22Rv1 (cell line): ENCODE results near the gene CD44.

Source experiments
- ZFX ChIP-seq: fragments of 450-650 bp; IDR thresholded peaks from 2 replicates; pipeline ENCODE4 v1.6.1; 2017; ENCODE audit warnings: antibody characterized with exemption, borderline replicate concordance
- TF ChIP-seq, protein P1 (sequence below): fragments of 450-650 bp; IDR thresholded peaks from 2 replicates; pipeline ENCODE4 v1.5.1; 2017; ENCODE audit warnings: mild to moderate bottlenecking

DNA sequence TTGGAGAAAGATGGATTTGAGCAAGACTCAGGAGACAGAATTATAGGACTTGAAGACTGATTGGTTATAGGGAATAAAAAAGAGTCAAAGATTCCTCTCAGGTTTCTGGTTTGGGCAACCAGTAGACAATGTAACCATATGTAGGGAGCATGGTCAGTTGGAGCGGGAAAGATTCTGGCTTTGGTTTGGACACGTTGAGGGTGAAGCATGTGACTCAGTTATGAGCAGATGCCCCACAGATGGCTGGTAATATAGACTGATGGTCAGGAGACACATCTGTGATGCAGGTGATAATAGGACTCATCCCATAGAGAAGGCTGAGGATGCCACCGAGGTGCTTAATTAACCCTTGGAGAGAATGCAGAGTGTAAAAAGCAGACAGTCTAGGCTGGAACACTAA is 132.1 kb downstream of the CD44 start:
- TF ChIP-seq, protein P1, sequence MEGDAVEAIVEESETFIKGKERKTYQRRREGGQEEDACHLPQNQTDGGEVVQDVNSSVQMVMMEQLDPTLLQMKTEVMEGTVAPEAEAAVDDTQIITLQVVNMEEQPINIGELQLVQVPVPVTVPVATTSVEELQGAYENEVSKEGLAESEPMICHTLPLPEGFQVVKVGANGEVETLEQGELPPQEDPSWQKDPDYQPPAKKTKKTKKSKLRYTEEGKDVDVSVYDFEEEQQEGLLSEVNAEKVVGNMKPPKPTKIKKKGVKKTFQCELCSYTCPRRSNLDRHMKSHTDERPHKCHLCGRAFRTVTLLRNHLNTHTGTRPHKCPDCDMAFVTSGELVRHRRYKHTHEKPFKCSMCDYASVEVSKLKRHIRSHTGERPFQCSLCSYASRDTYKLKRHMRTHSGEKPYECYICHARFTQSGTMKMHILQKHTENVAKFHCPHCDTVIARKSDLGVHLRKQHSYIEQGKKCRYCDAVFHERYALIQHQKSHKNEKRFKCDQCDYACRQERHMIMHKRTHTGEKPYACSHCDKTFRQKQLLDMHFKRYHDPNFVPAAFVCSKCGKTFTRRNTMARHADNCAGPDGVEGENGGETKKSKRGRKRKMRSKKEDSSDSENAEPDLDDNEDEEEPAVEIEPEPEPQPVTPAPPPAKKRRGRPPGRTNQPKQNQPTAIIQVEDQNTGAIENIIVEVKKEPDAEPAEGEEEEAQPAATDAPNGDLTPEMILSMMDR = no peak
- TF ChIP-seq ZFX = no peak
